HEK293T (cell line): ENCODE data around the gene BICD1.

Experiments
- ARNT ChIP-seq: fragments of 450-650 bp; IDR thresholded peaks from 2 replicates; pipeline ENCODE4 v1.6.1; 2017; ENCODE audit warnings: mild to moderate bottlenecking
- BHLHE40 ChIP-seq: fragments of 450-650 bp; IDR thresholded peaks from 2 replicates; pipeline ENCODE4 v1.6.1; 2016; ENCODE audit warnings: mild to moderate bottlenecking, moderate library complexity, borderline replicate concordance
- CTBP1 ChIP-seq: fragments of 450-650 bp; IDR thresholded peaks from 2 replicates; pipeline ENCODE4 v1.6.1; 2016; ENCODE audit warnings: borderline replicate concordance
- ELF4 ChIP-seq: fragments of 450-650 bp; IDR thresholded peaks from 2 replicates; pipeline ENCODE4 v1.6.1; 2017; ENCODE audit warnings: antibody characterized with exemption
- FOXA1 ChIP-seq: fragments of 450-650 bp; IDR thresholded peaks from 2 replicates; pipeline ENCODE4 v1.6.1; 2016; ENCODE audit warnings: mild to moderate bottlenecking
- FOXK2 ChIP-seq: fragments of 450-650 bp; IDR thresholded peaks from 2 replicates; pipeline ENCODE4 v1.6.1; 2016; ENCODE audit warnings: mild to moderate bottlenecking
- FOXM1 ChIP-seq: fragments of 450-650 bp; IDR thresholded peaks from 2 replicates; pipeline ENCODE4 v1.6.1; 2017; ENCODE audit warnings: mild to moderate bottlenecking, borderline replicate concordance
- HDGF ChIP-seq: fragments of 450-650 bp; IDR thresholded peaks from 2 replicates; pipeline ENCODE4 v1.6.1; 2017; ENCODE audit warnings: antibody characterized with exemption, borderline replicate concordance
- NFRKB ChIP-seq: fragments of 450-650 bp; IDR thresholded peaks from 2 replicates; pipeline ENCODE4 v1.6.1; 2016; ENCODE audit warnings: mild to moderate bottlenecking, moderate library complexity
- PKNOX1 ChIP-seq: fragments of 450-650 bp; IDR thresholded peaks from 2 replicates; pipeline ENCODE4 v1.6.1; 2016
- SP1 ChIP-seq: fragments of 450-650 bp; IDR thresholded peaks from 2 replicates; pipeline ENCODE4 v1.6.1; 2017
- SUZ12 ChIP-seq: fragments of 450-650 bp; IDR thresholded peaks from 2 replicates; pipeline ENCODE4 v1.6.1; 2016; ENCODE audit warnings: mild to moderate bottlenecking
- TARDBP ChIP-seq: fragments of 450-650 bp; IDR thresholded peaks from 2 replicates; pipeline ENCODE4 v1.6.1; 2016

- TF ChIP-seq BHLHE40 (no peak), SUZ12 (no peak), HDGF (no peak), FOXM1 (no peak), NFRKB (no peak), TARDBP (no peak), ELF4 (no peak), PKNOX1 (no peak), ARNT (no peak), FOXA1 (no peak), SP1 (no peak), FOXK2 (no peak), CTBP1 (no peak)
Observed at GRCh38 chr12:32307326-32307725, 200.7 kb downstream of the BICD1 start.
